HG03095 (cell line): ENCODE data around the gene TMEM128.
"Not testable (repeated sequence)": the region's sequence is repeated elsewhere in the genome, so short reads cannot be mapped to it uniquely, and the experiment has no call there.

Experiments
- ATAC-seq: cut with Tn5 transposase; IDR thresholded peaks from one replicate; pipeline ENCODE4 v1.9.1; 2021; ENCODE audit warnings: moderate library complexity; ENCODE audit not compliant: unreplicated experiment

Gene TMEM128

GRCh38 chr4:4200624-4201023, 47.4 kb downstream of the TMEM128 start:
- ATAC-seq: no peak

GRCh38 chr4:4195354-4195753, 52.7 kb downstream of the TMEM128 start:
- no peak for ATAC-seq

GRCh38 chr4:4188557-4188956, 59.5 kb downstream of the TMEM128 start:
- not testable (repeated sequence) for ATAC-seq
